Mononuclear cell (primary cell): ENCODE results near the gene WNT7A. TPM values are rescaled to one million over a fixed set of nuclear protein-coding genes. Genes with fewer than 3 reads are reported as not detected.

Experiments used
- H3K27me3 ChIP-seq: 2 replicates; pipeline ENCODE4 v1.6.0; 2011; ENCODE audit warnings: low read length, control low read depth; ENCODE audit not compliant: insufficient read depth
- H3K4me1 ChIP-seq: 2 replicates; pipeline ENCODE4 v1.5.1; 2011; ENCODE audit warnings: mild to moderate bottlenecking, low read length, control low read depth; ENCODE audit not compliant: insufficient read depth
- H3K4me3 ChIP-seq: 2 replicates; pipeline ENCODE4 v1.5.1; 2011; ENCODE audit warnings: mild to moderate bottlenecking, low read length, moderate library complexity
- H3K9me3 ChIP-seq: 2 replicates; pipeline ENCODE4 v1.5.1; 2011; ENCODE audit warnings: low read depth, mild to moderate bottlenecking, control low read depth, low read length
- total RNA-seq: library from RNA; depleted of rRNA; stranded (reverse); fragments of >200 nt; gene quantifications from one replicate; pipeline ENCODE4 v1.2.3, GENCODE V29; 2012

WNT7A gene
- total RNA-seq, 1 donor, result 4.8 TPM

DNA sequence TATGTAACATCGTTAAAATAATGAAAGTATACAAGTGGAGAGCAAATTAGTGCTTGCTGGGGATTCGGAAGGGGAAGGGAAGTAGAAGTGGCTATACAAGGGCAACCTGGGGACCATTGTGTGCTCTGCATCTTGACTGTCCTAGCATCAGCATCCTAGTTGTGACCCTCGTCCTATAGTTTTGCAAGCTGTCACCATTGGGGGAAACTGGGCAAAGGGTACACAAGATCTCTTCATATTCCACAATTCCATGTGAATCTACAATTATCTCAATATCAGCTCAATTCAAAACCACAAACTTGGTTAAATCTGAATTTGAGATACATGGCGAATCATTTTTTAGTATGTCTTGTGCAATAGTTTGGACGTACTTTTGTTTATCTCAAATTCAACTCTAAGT is 30.9 kb downstream of the WNT7A start:
- no peak overlapping the region for H3K4me3 ChIP-seq
- H3K4me1 ChIP-seq, result no peaks in the 10 kb centered on the region
- H3K27me3 ChIP-seq, result no peaks in the 10 kb centered on the region
- no peaks in the 10 kb centered on the region for H3K9me3 ChIP-seq

- H3K4me3 ChIP-seq, result no peak overlapping the region
- H3K27me3 ChIP-seq, result no peaks in the 10 kb centered on the region
- H3K9me3 ChIP-seq, result no peaks in the 10 kb centered on the region
- H3K4me1 ChIP-seq, result no peaks in the 10 kb centered on the region
Observed at GRCh38 chr3:13846716-13847570, 32.9 kb downstream of the WNT7A start.

DNA sequence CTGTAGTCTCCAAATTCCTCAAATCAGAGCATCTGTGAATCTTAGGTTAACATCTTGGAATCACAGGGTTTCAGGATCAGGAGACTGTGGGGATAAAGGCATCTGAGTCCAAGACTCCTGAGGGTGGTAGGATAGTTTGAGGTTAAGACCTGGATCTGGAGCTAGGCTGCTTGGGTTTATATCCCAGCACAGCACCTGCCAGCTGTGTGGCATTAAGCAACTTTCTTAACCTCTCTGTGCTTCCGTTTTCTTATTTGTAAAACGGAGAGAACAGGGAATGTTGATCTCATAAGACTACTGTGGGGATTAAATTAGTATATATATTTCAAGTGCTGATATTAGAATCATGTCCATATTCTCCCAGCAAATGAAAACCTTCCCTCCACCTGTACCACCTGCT is 33.6 kb downstream of the WNT7A start:
- Histone ChIP-seq H3K4me3 (no peak overlapping the region), H3K9me3 (no peaks in the 10 kb centered on the region), H3K27me3 (no peaks in the 10 kb centered on the region), H3K4me1 (no peaks in the 10 kb centered on the region)

GRCh38 chr3:13845806-13846205 is 34.1 kb downstream of the WNT7A start:
- no peaks in the 10 kb centered on the region for H3K9me3 ChIP-seq
- H3K27me3 ChIP-seq, result no peaks in the 10 kb centered on the region
- no peak overlapping the region for H3K4me3 ChIP-seq
- no peaks in the 10 kb centered on the region for H3K4me1 ChIP-seq

DNA sequence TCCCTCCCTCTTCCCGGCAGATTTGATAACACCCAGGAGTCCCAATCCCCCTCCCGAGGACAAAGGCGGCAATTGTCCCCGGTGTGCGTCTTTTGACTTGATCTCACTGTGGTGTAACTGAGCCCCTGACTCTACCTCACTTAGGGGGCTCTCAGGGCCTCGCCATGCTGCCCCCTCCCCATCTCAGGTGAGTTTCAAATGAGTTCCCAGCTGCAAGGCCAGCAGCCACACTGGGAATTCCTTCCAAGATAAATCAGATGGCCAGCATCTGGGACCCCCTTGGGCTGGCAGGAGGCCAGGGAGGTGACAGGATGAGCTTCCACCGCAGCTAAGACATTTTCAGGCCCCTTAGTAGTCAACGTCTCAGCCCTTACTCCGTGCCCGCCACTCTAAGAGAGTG is 35.0 kb downstream of the WNT7A start:
- no peak overlapping the region for H3K4me3 ChIP-seq
- H3K4me1 ChIP-seq, result no peaks in the 10 kb centered on the region
- H3K27me3 ChIP-seq, result no peaks in the 10 kb centered on the region
- H3K9me3 ChIP-seq, result no peaks in the 10 kb centered on the region

GRCh38 chr3:13844286-13844685 is 35.6 kb downstream of the WNT7A start:
- no peaks in the 10 kb centered on the region for H3K4me1 ChIP-seq
- H3K27me3 ChIP-seq, result no peaks in the 10 kb centered on the region
- H3K9me3 ChIP-seq, result no peaks in the 10 kb centered on the region
- no peak overlapping the region for H3K4me3 ChIP-seq

DNA sequence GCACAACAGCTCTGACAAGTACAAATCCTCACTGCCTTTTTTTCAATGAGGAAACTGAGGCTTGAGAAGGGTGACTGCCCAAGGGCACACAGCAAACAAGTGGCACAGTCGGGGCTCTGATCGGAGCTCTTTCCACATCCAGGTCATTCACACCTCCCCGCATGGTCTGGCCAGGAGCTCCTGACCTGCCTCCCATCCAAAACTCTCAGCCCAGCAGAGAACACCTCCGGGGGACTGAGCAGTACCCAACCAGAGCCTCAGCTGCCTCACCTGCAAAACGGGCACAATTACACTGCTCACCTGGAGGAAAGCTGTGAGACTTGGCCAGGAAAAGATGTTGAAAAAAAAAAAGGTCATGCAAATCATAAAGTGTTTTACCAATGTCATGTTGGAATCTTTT is 36.5 kb downstream of the WNT7A start:
- Histone ChIP-seq H3K4me1 (no peaks in the 10 kb centered on the region), H3K9me3 (no peaks in the 10 kb centered on the region), H3K27me3 (no peaks in the 10 kb centered on the region), H3K4me3 (no peak overlapping the region)

- Histone ChIP-seq H3K9me3 (no peaks in the 10 kb centered on the region), H3K4me1 (no peaks in the 10 kb centered on the region), H3K27me3 (no peaks in the 10 kb centered on the region), H3K4me3 (no peak overlapping the region)
Observed at GRCh38 chr3:13842226-13842625, 37.6 kb downstream of the WNT7A start.

DNA sequence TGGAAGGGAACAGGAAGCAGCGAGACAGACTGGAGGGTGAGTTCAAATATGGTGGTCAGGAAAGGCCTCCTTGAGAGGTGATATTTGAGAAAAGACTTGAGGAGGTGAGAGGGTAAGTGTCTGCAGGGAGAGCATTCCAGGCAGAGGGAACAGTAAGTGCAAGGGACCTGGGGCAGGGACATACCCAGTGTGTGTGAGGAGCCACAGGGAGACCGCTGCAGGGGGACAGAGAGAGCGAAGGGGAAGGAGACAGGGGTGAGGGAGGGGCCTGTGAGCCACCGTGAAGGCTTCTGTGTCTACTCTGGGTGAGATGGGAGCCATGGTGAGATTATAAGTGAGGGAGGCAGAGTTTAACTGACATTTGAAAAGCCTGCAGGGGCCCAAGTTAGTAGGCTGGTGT is 38.0 kb downstream of the WNT7A start:
- no peaks in the 10 kb centered on the region for H3K9me3 ChIP-seq
- H3K4me3 ChIP-seq, result no peak overlapping the region
- H3K4me1 ChIP-seq, result no peaks in the 10 kb centered on the region
- no peaks in the 10 kb centered on the region for H3K27me3 ChIP-seq

- Histone ChIP-seq H3K4me3 (no peak overlapping the region), H3K9me3 (no peaks in the 10 kb centered on the region), H3K27me3 (no peaks in the 10 kb centered on the region), H3K4me1 (no peaks in the 10 kb centered on the region)
Observed at GRCh38 chr3:13841141-13841540, 38.7 kb downstream of the WNT7A start.

- no peaks in the 10 kb centered on the region for H3K4me1 ChIP-seq
- no peaks in the 10 kb centered on the region for H3K9me3 ChIP-seq
- H3K4me3 ChIP-seq, result no peak overlapping the region
- no peaks in the 10 kb centered on the region for H3K27me3 ChIP-seq
Observed at GRCh38 chr3:13840456-13840855, 39.4 kb downstream of the WNT7A start.

DNA sequence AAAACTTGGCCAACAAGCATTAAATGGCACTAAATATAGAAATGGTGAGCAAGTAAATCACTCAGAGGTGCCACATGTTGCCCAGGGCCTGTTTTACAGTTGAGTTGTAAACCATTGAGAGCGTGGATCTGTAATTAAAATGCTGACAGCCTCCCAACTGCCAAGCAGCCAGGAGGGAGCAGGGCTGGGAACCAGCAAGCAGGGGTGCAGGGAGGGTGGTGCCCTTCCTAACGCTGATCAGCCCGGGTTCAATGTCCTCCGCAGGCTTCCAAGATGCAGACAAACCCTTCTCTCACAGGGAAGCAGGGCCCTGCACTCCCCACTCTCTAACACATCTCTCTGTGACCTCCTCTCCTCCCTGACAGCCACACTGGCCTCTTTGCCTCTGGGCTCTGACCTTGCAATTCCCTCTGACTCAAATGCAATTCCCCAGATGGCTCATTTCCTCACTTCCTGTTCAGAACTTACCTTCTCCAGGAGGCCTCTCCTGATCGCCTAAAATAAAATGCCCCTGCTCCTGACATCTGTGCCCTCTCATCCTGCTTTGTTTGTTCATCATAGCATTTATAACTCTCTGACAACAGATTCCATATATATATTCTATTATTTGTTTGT is 40.0 kb downstream of the WNT7A start:
- Histone ChIP-seq H3K4me1 (no peaks in the 10 kb centered on the region), H3K9me3 (no peaks in the 10 kb centered on the region)

DNA sequence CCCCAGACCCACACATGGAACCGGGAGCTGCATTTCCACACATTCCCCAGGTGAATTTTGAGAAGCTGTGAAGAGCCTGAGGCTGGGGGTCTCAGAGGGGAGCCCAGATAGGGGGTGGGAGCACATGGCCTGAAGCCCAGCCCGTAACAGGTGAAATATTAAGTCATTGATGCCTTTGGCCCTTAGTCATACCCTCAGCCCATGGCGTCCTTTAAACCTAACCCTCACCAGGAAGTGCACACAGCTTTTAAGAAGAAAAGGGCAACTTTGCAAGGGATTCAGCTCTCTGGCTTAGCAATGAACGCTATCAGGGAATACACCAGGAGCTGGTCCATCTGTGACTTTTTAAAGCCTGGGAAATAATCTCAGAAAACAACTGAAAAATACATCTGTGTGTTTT is 40.6 kb downstream of the WNT7A start:
- Histone ChIP-seq H3K27me3 (no peaks in the 10 kb centered on the region), H3K4me3 (no peak overlapping the region), H3K4me1 (no peaks in the 10 kb centered on the region), H3K9me3 (no peaks in the 10 kb centered on the region)

More for the DNA sequence above, 40.0 kb downstream of the WNT7A start:
- H3K4me3 ChIP-seq, result no peak overlapping the region
- no peaks in the 10 kb centered on the region for H3K27me3 ChIP-seq

DNA sequence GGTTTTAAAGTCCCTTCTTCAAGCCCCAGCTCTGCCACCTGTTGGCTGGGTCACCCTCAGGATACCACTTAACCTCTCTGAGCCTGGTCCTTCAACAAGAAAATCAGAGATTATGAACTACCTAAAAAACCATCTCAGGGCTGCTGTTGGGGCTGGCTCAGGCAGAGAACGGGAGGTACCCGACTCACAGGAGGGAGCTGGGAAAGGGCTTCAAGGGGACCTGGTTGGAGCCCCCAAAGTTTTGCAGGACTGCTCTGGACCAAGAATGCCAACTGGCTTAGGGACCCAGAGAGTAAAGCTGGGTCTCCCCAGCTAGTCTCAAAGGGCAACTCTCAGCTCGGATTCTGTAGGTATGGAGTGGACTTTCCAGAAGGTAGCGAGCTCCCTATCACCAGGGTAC is 41.5 kb downstream of the WNT7A start:
- Histone ChIP-seq H3K4me1 (no peaks in the 10 kb centered on the region), H3K9me3 (no peaks in the 10 kb centered on the region), H3K4me3 (no peak overlapping the region), H3K27me3 (no peaks in the 10 kb centered on the region)

DNA sequence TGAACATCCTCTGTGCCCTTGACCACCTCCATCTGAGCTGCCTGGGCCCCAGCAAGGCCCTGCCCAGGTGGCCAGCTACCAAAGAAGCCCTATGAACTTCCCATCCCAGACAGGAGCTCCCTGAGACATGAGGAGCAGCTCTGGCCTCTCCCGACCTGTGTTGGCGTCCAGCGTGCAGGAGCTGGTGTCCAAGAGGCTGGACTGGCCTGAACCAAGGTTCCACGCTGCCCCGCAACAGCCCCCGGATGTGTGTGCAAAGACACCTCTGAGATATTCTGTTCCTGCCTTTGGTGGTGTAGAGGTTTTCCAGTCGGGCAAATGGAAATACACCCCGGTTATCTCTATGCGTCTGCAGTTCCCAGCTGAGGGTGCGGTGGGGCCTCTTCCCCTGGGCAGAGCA is 42.1 kb downstream of the WNT7A start:
- H3K9me3 ChIP-seq, result no peaks in the 10 kb centered on the region
- no peaks in the 10 kb centered on the region for H3K27me3 ChIP-seq
- H3K4me3 ChIP-seq, result no peak overlapping the region
- no peaks in the 10 kb centered on the region for H3K4me1 ChIP-seq
